ENCODE results near the gene PIMREG. TPM values are rescaled to one million over a fixed set of nuclear protein-coding genes. Genes with fewer than 3 reads are reported as not detected.

Gene PIMREG, protein sequence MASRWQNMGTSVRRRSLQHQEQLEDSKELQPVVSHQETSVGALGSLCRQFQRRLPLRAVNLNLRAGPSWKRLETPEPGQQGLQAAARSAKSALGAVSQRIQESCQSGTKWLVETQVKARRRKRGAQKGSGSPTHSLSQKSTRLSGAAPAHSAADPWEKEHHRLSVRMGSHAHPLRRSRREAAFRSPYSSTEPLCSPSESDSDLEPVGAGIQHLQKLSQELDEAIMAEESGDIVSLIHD
- total RNA-seq (3.9 and 5.4 TPM in 2 replicates), polyA plus RNA-seq (10.5 and 11.8 TPM in 2 replicates)

DNA sequence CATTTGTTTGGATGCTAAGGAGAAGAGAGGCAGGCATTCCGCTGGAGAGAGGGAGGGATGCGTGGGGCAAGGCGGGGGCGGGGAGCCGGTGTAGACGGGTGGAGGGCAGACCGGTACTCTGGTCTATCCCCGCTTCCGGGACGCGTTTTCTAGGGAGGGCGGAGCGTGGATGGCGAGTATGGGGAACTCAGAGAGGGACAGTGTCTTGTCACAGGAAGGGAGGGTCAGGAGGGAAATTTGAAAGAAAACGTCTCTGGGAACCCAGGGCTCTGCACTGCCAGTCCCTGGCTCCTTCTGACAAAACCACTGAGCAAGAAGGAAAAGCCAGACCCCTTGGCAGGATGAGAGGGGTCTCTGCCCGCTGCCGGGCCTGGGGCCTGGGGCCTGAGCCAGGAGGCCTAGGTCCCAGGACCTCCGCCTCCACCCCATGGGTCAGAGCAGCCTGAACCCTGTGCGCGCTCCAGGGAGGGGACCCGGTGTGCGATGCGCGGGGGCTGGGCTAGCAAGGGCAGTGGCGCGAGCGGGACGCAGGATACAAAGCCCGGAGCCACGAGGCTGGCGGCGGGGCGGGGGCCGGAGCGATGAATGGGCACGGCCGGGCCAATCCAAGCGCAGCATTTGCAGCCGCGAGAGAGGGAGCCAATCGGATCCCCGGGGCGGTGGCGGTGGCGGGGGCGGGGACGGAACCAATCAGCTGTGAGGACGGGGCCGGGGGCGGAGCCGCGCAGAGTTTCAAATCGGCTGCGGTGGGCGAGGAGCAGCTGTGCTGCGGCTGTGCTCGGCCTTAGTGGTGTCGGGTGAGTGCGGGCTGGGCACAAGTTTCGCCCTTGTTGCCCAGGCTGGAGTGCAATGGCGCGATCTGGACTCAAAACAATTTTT is at the start of gene PIMREG:
TSS of gene PIMREG (plus strand) at position 764 of the 879 bp plus-strand sequence. CDS start 656 bp downstream, outside the sequence.
- Histone ChIP-seq H2AFZ (peak within 1 kb of the TSS; percentile 87), H3K4me2 (peak within 1 kb of the TSS; percentile 91), H3K36me3 (replicated peaks; ENCODE audit: insufficient read depth, low read depth) (no peaks in the 10 kb centered on the region), H3K27ac (peak within 1 kb of the TSS; percentile 85), H3K4me1 (ENCODE audit: insufficient read depth) (no peaks in the 10 kb centered on the region), H3K27me3 (no peaks in the 10 kb centered on the region), H4K20me1 (ENCODE audit: insufficient read depth, poor library complexity, severe bottlenecking) (no peaks in the 10 kb centered on the region), H3K4me3 (peak within 1 kb of the TSS; percentile 54), H3K9me3 (ENCODE audit: low read depth) (no peaks in the 10 kb centered on the region), H3K79me2 (no peaks in the 10 kb centered on the region), H3K9me2 (replicated peaks; ENCODE audit: insufficient read depth) (no peaks in the 10 kb centered on the region)
- DNase-seq (ENCODE audit: low spot score): peak; percentile 97
- no peak for TF ChIP-seq EZH2 (IDR thresholded peaks at IDR 0.05; ENCODE audit: borderline replicate concordance)
- TF ChIP-seq, protein P1, sequence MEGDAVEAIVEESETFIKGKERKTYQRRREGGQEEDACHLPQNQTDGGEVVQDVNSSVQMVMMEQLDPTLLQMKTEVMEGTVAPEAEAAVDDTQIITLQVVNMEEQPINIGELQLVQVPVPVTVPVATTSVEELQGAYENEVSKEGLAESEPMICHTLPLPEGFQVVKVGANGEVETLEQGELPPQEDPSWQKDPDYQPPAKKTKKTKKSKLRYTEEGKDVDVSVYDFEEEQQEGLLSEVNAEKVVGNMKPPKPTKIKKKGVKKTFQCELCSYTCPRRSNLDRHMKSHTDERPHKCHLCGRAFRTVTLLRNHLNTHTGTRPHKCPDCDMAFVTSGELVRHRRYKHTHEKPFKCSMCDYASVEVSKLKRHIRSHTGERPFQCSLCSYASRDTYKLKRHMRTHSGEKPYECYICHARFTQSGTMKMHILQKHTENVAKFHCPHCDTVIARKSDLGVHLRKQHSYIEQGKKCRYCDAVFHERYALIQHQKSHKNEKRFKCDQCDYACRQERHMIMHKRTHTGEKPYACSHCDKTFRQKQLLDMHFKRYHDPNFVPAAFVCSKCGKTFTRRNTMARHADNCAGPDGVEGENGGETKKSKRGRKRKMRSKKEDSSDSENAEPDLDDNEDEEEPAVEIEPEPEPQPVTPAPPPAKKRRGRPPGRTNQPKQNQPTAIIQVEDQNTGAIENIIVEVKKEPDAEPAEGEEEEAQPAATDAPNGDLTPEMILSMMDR (IDR thresholded peaks at IDR 0.05; ENCODE audit: poor library complexity): no peak
- no peak for TF ChIP-seq EZH2phosphoT487 (IDR thresholded peaks at IDR 0.05; ENCODE audit: low read depth, severe bottlenecking, unreplicated experiment)
- under 1% methylated on average over 32 of the region's 62 CpGs for WGBS (ENCODE audit: low lambda C conversion rate, missing lambda C conversion rate)

DNA sequence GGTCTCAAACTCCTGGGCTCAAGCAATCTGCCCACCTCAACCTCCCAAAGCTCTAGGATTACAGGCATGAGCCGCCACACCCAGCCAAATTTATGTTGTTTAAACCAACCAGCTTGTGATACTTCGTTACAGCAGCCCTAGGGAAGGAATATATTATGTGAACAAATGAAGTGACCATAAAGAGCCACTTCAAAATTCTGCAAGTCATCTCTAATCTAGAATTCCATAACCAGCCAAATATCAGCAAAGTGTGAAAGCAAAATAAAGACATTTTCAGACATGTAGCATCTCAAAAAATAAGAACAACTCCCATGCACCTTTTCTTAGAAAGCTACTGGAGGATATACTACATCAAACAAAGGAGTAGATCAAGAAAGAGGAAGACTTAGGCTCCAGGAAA is 45.3 kb upstream of the PIMREG start:
- no peak overlapping the region for H2AFZ ChIP-seq
- TF ChIP-seq EZH2phosphoT487 (IDR thresholded peaks at IDR 0.05; ENCODE audit: low read depth, severe bottlenecking, unreplicated experiment) (no peak), EZH2 (IDR thresholded peaks at IDR 0.05; ENCODE audit: borderline replicate concordance) (no peak)
- TF ChIP-seq, protein P1 (IDR thresholded peaks at IDR 0.05; ENCODE audit: poor library complexity): no peak
- no peaks in the 10 kb centered on the region for H3K9me2 ChIP-seq (replicated peaks; ENCODE audit: insufficient read depth)
- H3K79me2 ChIP-seq: no peaks in the 10 kb centered on the region
- 43% methylated on average over 2 of the region's 2 CpGs for WGBS (ENCODE audit: low lambda C conversion rate, missing lambda C conversion rate)
- no peaks in the 10 kb centered on the region for H3K36me3 ChIP-seq (replicated peaks; ENCODE audit: insufficient read depth, low read depth)
- H3K4me2 ChIP-seq: no peak overlapping the region
- peaks cover 5% of the 10 kb centered on the region for H3K27me3 ChIP-seq
- H4K20me1 ChIP-seq (ENCODE audit: insufficient read depth, poor library complexity, severe bottlenecking): no peaks in the 10 kb centered on the region
- no peak overlapping the region for H3K27ac ChIP-seq
- no peak overlapping the region for H3K4me3 ChIP-seq
- no peaks in the 10 kb centered on the region for H3K9me3 ChIP-seq (ENCODE audit: low read depth)
- DNase-seq (ENCODE audit: low spot score): no peak
- no peaks in the 10 kb centered on the region for H3K4me1 ChIP-seq (ENCODE audit: insufficient read depth)

DNA sequence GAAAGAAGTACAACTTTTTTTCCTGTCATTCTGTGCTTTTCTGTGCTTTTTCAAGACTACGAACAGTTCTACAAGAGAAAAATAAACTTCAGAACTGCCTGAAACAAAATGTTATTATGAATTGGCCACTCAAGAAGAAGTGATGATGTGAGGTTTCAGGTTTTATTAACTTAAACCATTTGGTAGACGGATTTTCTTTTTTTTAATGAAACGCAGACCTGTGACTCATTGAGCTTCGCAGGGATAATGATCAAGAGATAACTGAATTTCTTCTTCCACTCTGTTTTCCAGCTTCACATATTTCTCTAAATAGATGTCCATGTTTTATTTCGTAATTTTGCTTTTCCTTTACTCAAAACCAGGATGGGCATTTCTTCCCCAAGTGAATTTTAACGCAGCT is 42.0 kb upstream of the PIMREG start:
- H2AFZ ChIP-seq: no peak overlapping the region
- no peak overlapping the region for H3K4me3 ChIP-seq
- H3K36me3 ChIP-seq (replicated peaks; ENCODE audit: insufficient read depth, low read depth): no peaks in the 10 kb centered on the region
- no peak for DNase-seq (ENCODE audit: low spot score)
- no peaks in the 10 kb centered on the region for H3K27me3 ChIP-seq
- H3K79me2 ChIP-seq: no peaks in the 10 kb centered on the region
- no peak overlapping the region for H3K27ac ChIP-seq
- H4K20me1 ChIP-seq (ENCODE audit: insufficient read depth, poor library complexity, severe bottlenecking): no peaks in the 10 kb centered on the region
- 65% methylated on average over 6 of the region's 6 CpGs for WGBS (ENCODE audit: low lambda C conversion rate, missing lambda C conversion rate)
- TF ChIP-seq EZH2phosphoT487 (IDR thresholded peaks at IDR 0.05; ENCODE audit: low read depth, severe bottlenecking, unreplicated experiment): no peak
- no peak for TF ChIP-seq EZH2 (IDR thresholded peaks at IDR 0.05; ENCODE audit: borderline replicate concordance)
- TF ChIP-seq, protein P1 (IDR thresholded peaks at IDR 0.05; ENCODE audit: poor library complexity): no peak
- no peaks in the 10 kb centered on the region for H3K9me2 ChIP-seq (replicated peaks; ENCODE audit: insufficient read depth)
- H3K9me3 ChIP-seq (ENCODE audit: low read depth): no peaks in the 10 kb centered on the region
- H3K4me2 ChIP-seq: no peak overlapping the region
- no peaks in the 10 kb centered on the region for H3K4me1 ChIP-seq (ENCODE audit: insufficient read depth)

Measured in hepatocyte (in vitro differentiated cells).